ENCODE data around the gene ELMO1. TPM values are rescaled to one million over a fixed set of nuclear protein-coding genes. Genes with fewer than 3 reads are reported as not detected.

ELMO1 gene
- total RNA-seq, 1 experiment from 2014 or later: 7.8 TPM

- Histone ChIP-seq H3K79me1 (ENCODE audit: insufficient read depth, low read depth, low read length, poor library complexity, severe bottlenecking) (no peaks in the 10 kb centered on the region), H3K4ac (ENCODE audit: low read depth, low read length) (no peak overlapping the region), H3K9me3 (ENCODE audit: control insufficient read depth, low read depth, low read length) (no peaks in the 10 kb centered on the region), H4K8ac (replicated peaks; ENCODE audit: insufficient read length, low read depth, low read length) (no peak overlapping the region), H3K27ac (ENCODE audit: insufficient read length, low read depth, low read length) (no peak overlapping the region), H3K9ac (ENCODE audit: extremely low read depth, insufficient read length, low read length) (no peak overlapping the region), H2AK5ac (ENCODE audit: insufficient read length, low read length) (no peak overlapping the region), H4K20me1 (ENCODE audit: control insufficient read depth, insufficient read depth, insufficient read length) (no peaks in the 10 kb centered on the region), H3K18ac (ENCODE audit: insufficient read length, low read depth, low read length) (no peak overlapping the region), H4K5ac (ENCODE audit: insufficient read length, low read depth, low read length) (no peak overlapping the region), H3K79me2 (ENCODE audit: insufficient read depth, low read length) (no peaks in the 10 kb centered on the region), H4K91ac (ENCODE audit: insufficient read length, low read depth, low read length) (no peak overlapping the region), H2BK15ac (ENCODE audit: low read depth, low read length) (no peak overlapping the region), H3K23me2 (ENCODE audit: insufficient read length, low read depth, low read length, poor library complexity, severe bottlenecking) (no peaks in the 10 kb centered on the region), H2BK20ac (ENCODE audit: low read depth, low read length, poor library complexity, severe bottlenecking) (no peak overlapping the region), H3K56ac (ENCODE audit: insufficient read length, low read depth, low read length) (no peak overlapping the region), H3K23ac (ENCODE audit: insufficient read length, low read depth, low read length) (no peak overlapping the region), H3K4me1 (ENCODE audit: insufficient read depth, low read length) (no peaks in the 10 kb centered on the region), H3K4me2 (ENCODE audit: insufficient read depth, insufficient read length, low read length) (no peak overlapping the region), H2BK5ac (ENCODE audit: insufficient read length, low read length) (no peak overlapping the region), H3T11ph (ENCODE audit: low read length) (no peak overlapping the region), H2AFZ (ENCODE audit: low read length) (no peak overlapping the region), H2BK12ac (ENCODE audit: insufficient read length, low read depth, low read length) (no peak overlapping the region), H3K14ac (ENCODE audit: insufficient read depth, low read length) (no peak overlapping the region), H3K27me3 (ENCODE audit: insufficient read depth, low read length) (no peaks in the 10 kb centered on the region), H2BK120ac (ENCODE audit: low read depth, low read length, poor library complexity, severe bottlenecking) (no peak overlapping the region)
- Mint-ChIP-seq H3K36me3 (ENCODE audit: insufficient read depth in 1 of 3, low read depth in 3 of 3) (peaks cover 0 to 5% (median 4%) of the 10 kb centered on the region in 3 experiments; a peak in 4 of 7 replicates), H3K27me3 (ENCODE audit: low read depth) (no peaks in the 10 kb centered on the region), H3K4me1 (no peaks in the 10 kb centered on the region), H3K4me3 (no peak overlapping the region), H3K27ac (no peak overlapping the region), H3K9me3 (peaks cover 3 to 4% of the 10 kb centered on the region in 2 experiments; a peak in 3 of 5 replicates)
- no CpG with 5 or more reads among the region's 9 CpGs for WGBS (ENCODE audit: extremely low coverage, insufficient read length, low lambda C conversion rate)
- TF ChIP-seq, protein P1, sequence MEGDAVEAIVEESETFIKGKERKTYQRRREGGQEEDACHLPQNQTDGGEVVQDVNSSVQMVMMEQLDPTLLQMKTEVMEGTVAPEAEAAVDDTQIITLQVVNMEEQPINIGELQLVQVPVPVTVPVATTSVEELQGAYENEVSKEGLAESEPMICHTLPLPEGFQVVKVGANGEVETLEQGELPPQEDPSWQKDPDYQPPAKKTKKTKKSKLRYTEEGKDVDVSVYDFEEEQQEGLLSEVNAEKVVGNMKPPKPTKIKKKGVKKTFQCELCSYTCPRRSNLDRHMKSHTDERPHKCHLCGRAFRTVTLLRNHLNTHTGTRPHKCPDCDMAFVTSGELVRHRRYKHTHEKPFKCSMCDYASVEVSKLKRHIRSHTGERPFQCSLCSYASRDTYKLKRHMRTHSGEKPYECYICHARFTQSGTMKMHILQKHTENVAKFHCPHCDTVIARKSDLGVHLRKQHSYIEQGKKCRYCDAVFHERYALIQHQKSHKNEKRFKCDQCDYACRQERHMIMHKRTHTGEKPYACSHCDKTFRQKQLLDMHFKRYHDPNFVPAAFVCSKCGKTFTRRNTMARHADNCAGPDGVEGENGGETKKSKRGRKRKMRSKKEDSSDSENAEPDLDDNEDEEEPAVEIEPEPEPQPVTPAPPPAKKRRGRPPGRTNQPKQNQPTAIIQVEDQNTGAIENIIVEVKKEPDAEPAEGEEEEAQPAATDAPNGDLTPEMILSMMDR (conservative IDR thresholded peaks at IDR 0.05): no peak
- no peak for DNase-seq
Observed at GRCh38 chr7:36999626-37000485, 448.8 kb downstream of the ELMO1 start.
